ENCODE data around the gene LRRC3. TPM values are rescaled to one million over a fixed set of nuclear protein-coding genes. Genes with fewer than 3 reads are reported as not detected.

The LRRC3 gene
- polyA plus RNA-seq, 1 of the 3 experiments (the other 2 are of a cell fraction), result 2.3 TPM

- DNase-seq, result peak; percentile 2
- POLR2A ChIA-PET, result no interaction called here
- Histone ChIP-seq H3K27ac (ENCODE audit: low read depth in 2 of 2, low read length in 1 of 2) (no peak overlapping the region), H3K9ac (no peak overlapping the region), H3K36me3 (replicated peaks in 1 of 2; ENCODE audit: control insufficient read depth in 1 of 2, insufficient read depth in 2 of 2, low read length in 1 of 2) (no peaks in the 10 kb centered on the region), H3K4me1 (ENCODE audit: control insufficient read depth in 1 of 2, insufficient read depth in 2 of 2, low read depth in 1 of 2, low read length in 1 of 2) (no peaks in the 10 kb centered on the region), H3K79me2 (ENCODE audit: insufficient read depth) (no peaks in the 10 kb centered on the region), H3K9me2 (no peaks in the 10 kb centered on the region), H4K20me1 (ENCODE audit: insufficient read depth) (no peaks in the 10 kb centered on the region), H3K27me3 (ENCODE audit: insufficient read depth) (no peaks in the 10 kb centered on the region), H3K9me3 (no peaks in the 10 kb centered on the region), H3K4me3 (ENCODE audit: low read depth in 2 of 2, low read length in 1 of 2) (no peak overlapping the region), H3F3A (replicated peaks; ENCODE audit: insufficient read depth) (peaks cover 12% of the 10 kb centered on the region), H3K4me2 (no peak overlapping the region), H2AFZ (ENCODE audit: low read depth) (no peak overlapping the region)
- TF ChIP-seq POLR2AphosphoS5 (IDR thresholded peaks at IDR 0.05; ENCODE audit: low read depth, low read length) (no peak), RFX5 (IDR thresholded peaks at IDR 0.05; ENCODE audit: low read length) (no peak), YY1 (IDR thresholded peaks at IDR 0.05; ENCODE audit: low read depth) (no peak), CTCF (IDR thresholded peaks at IDR 0.05) (no peak), USF2 (IDR thresholded peaks at IDR 0.05; ENCODE audit: borderline replicate concordance, low read depth, low read length) (no peak), TEAD4 (IDR thresholded peaks at IDR 0.05; ENCODE audit: borderline replicate concordance, insufficient read depth) (no peak), ELF1 (IDR thresholded peaks at IDR 0.05) (no peak), FOXM1 (IDR thresholded peaks at IDR 0.05; ENCODE audit: low read depth) (no peak), JUND (IDR thresholded peaks at IDR 0.05) (no peak), NFIC (IDR thresholded peaks at IDR 0.05; ENCODE audit: borderline replicate concordance) (no peak), CHD2 (IDR thresholded peaks at IDR 0.05; ENCODE audit: low read length, partially characterized antibody) (no peak), RAD21 (IDR thresholded peaks at IDR 0.05; ENCODE audit: low read length) (no peak), USF1 (IDR thresholded peaks at IDR 0.05; ENCODE audit: borderline replicate concordance, low read depth) (no peak), IRF3 (IDR thresholded peaks at IDR 0.05; ENCODE audit: low read depth, low read length) (no peak), RXRA (IDR thresholded peaks at IDR 0.05; ENCODE audit: borderline replicate concordance, low read depth) (no peak)
- 62% methylated on average over 15 of the region's 15 CpGs for WGBS (ENCODE audit: low lambda C conversion rate)
- CTCF ChIA-PET, result no interaction called here
These were observed 47.1 kb upstream of the LRRC3 start for GRCh38 chr21:44408226-44408625.

Measured in SK-N-SH (cell line).